Measurements from ENCODE around the gene FAM180A.

GRCh38 chr7:135792363-135792668 is 43.7 kb upstream of the FAM180A start:
- TF ChIP-seq, protein P1, sequence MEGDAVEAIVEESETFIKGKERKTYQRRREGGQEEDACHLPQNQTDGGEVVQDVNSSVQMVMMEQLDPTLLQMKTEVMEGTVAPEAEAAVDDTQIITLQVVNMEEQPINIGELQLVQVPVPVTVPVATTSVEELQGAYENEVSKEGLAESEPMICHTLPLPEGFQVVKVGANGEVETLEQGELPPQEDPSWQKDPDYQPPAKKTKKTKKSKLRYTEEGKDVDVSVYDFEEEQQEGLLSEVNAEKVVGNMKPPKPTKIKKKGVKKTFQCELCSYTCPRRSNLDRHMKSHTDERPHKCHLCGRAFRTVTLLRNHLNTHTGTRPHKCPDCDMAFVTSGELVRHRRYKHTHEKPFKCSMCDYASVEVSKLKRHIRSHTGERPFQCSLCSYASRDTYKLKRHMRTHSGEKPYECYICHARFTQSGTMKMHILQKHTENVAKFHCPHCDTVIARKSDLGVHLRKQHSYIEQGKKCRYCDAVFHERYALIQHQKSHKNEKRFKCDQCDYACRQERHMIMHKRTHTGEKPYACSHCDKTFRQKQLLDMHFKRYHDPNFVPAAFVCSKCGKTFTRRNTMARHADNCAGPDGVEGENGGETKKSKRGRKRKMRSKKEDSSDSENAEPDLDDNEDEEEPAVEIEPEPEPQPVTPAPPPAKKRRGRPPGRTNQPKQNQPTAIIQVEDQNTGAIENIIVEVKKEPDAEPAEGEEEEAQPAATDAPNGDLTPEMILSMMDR (IDR thresholded peaks at IDR 0.05), result no peak
- TF ChIP-seq EZH2 (IDR thresholded peaks at IDR 0.05; ENCODE audit: borderline replicate concordance, insufficient read depth, low read depth, low read length, poor library complexity, severe bottlenecking), result no peak

All from B cell (primary cell).